Muscle layer of colon (tissue), 2 donors: ENCODE results near the gene NR6A1.

ENCODE experiments used
- H3K27ac ChIP-seq: one replicate; pipeline ENCODE4 v1.7.0; 2013; ENCODE audit warnings: low read depth, mild to moderate bottlenecking, low read length, moderate library complexity
- H3K27me3 ChIP-seq, 2 donors: one replicate each; pipeline ENCODE4 v1.7.0; 2013; ENCODE audit warnings: low read length in 2 of 2, mild to moderate bottlenecking in 2 of 2; ENCODE audit not compliant: insufficient read depth in 2 of 2, control insufficient read depth in 1 of 2
- H3K36me3 ChIP-seq: one replicate; pipeline ENCODE4 v1.7.0; 2013; ENCODE audit warnings: mild to moderate bottlenecking, low read length; ENCODE audit not compliant: insufficient read depth
- H3K4me1 ChIP-seq: one replicate; pipeline ENCODE4 v1.7.0; 2013; ENCODE audit warnings: mild to moderate bottlenecking, low read length; ENCODE audit not compliant: insufficient read depth
- H3K4me3 ChIP-seq, 2 donors: one replicate each; pipeline ENCODE4 v1.7.0; 2013; ENCODE audit warnings: low read length in 2 of 2, low read depth in 1 of 2, mild to moderate bottlenecking in 1 of 2, moderate library complexity in 1 of 2
- H3K9ac ChIP-seq: one replicate; pipeline ENCODE4 v1.7.0; 2013; ENCODE audit warnings: low read length
- H3K9me3 ChIP-seq: one replicate; pipeline ENCODE4 v1.7.0; 2013; ENCODE audit warnings: mild to moderate bottlenecking, low read length
- donor health status: abdominal sarcoma.
- donor health status: Adenocarcinoma of cecum.

Gene NR6A1

GRCh38 chr9:124808246-124808956 lies 37.3 kb upstream of the NR6A1 start:
- H3K27me3 ChIP-seq = no peaks in the 10 kb centered on the region
- no peak overlapping the region for H3K4me3 ChIP-seq
- H3K36me3 ChIP-seq = no peaks in the 10 kb centered on the region
- H3K9me3 ChIP-seq = no peaks in the 10 kb centered on the region
- no peak overlapping the region for H3K27ac ChIP-seq
- peaks cover 30% of the 10 kb centered on the region for H3K4me1 ChIP-seq
- no peak overlapping the region for H3K9ac ChIP-seq

DNA sequence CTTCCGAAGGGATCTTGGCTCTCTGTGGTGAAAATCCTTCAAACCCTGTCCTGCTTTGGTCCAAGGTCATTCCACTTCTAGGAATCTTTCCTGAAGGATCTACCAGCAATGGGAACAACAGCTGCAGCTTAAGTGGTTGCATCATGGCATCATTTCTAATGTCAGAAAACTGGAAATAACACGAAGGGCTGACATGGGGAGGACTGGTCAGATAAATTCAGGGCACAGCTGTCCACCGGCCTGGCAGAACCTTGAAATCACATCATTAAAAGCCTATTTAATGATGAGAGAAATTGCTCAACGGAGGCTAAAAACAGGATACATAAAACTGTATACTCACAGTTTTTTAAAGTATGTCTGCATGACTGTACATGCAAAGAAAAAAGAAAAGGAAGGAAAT lies 34.1 kb upstream of the NR6A1 start:
- Histone ChIP-seq H3K4me1 (peaks cover 3% of the 10 kb centered on the region), H3K27me3 (no peaks in the 10 kb centered on the region), H3K9me3 (no peaks in the 10 kb centered on the region), H3K9ac (no peak overlapping the region), H3K36me3 (peaks cover 13% of the 10 kb centered on the region), H3K4me3 (no peak overlapping the region), H3K27ac (no peak overlapping the region)

DNA sequence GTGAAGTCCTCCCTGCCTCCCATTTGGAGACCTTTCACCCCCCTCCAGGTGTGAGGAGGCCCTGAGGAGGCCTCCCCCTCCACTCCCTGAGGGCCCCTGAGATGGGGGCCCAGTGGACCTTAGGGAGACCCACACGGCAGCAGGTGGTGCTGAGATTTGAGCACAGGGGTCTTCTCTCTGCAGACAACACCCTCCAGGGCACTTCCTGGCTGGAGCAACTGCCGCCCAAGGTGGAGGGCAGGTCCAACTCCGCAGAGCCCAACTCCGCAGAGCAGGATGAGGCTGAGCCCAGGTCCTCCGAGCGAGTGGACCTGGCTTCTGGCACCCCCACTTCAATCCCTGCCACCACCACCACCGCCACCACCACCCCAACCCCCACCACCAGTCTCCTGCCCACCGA lies 32.8 kb upstream of the NR6A1 start:
- H3K9ac ChIP-seq = no peak overlapping the region
- no peaks in the 10 kb centered on the region for H3K9me3 ChIP-seq
- no peak overlapping the region for H3K4me3 ChIP-seq
- H3K27me3 ChIP-seq = no peaks in the 10 kb centered on the region
- peaks cover 7% of the 10 kb centered on the region for H3K4me1 ChIP-seq
- H3K36me3 ChIP-seq = peaks cover 18% of the 10 kb centered on the region
- no peak overlapping the region for H3K27ac ChIP-seq

DNA sequence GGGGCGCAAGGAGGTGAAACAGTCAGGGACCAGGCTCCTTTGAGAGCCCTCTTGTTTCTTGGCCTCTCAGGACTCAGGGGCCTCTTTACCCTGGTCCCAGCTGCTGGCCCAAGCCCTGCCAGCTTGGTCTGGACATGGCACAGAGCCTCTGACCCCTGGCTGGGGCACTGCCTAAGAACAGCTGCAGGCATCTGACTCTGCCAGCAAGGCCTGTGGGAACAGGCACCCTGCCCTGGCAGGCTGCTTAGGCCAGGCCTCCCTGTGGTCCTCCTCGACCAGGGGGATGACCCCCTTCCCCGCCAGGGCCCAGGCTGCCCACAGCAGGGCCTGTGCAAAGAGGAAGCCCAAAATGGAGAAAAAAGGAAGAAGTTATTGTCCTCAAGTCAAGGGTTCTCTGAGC lies 31.3 kb upstream of the NR6A1 start:
- H3K27ac ChIP-seq = no peak overlapping the region
- H3K4me1 ChIP-seq = peaks cover 15% of the 10 kb centered on the region
- H3K4me3 ChIP-seq = no peak overlapping the region
- peaks cover 18% of the 10 kb centered on the region for H3K36me3 ChIP-seq
- H3K9me3 ChIP-seq = no peaks in the 10 kb centered on the region
- no peak overlapping the region for H3K9ac ChIP-seq
- H3K27me3 ChIP-seq = no peaks in the 10 kb centered on the region

DNA sequence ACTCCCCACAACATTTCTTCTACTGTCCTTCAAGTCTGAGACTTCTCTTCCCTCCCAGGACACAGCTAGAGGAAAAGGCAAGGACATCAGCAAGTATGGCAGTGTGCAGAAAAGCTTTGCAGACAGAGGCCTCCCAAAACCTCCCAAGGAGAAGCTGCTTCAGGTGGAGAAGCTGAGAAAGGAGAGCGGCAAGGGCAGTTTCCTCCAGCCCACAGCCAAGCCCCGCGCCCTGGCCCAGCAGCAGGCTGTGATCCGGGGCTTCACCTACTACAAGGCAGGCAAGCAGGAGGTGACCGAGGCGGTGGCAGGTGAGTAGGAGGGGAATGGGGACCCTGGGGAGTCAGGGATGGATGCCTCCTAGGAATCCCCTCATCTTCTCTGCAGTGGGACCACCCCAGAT lies 30.2 kb upstream of the NR6A1 start:
- no peak overlapping the region for H3K4me3 ChIP-seq
- H3K4me1 ChIP-seq = peaks cover 25% of the 10 kb centered on the region
- no peak overlapping the region for H3K27ac ChIP-seq
- H3K27me3 ChIP-seq = no peaks in the 10 kb centered on the region
- H3K9ac ChIP-seq = no peak overlapping the region
- peaks cover 18% of the 10 kb centered on the region for H3K36me3 ChIP-seq
- H3K9me3 ChIP-seq = no peaks in the 10 kb centered on the region

- Histone ChIP-seq H3K4me3 (no peak overlapping the region), H3K27me3 (no peaks in the 10 kb centered on the region), H3K9me3 (no peaks in the 10 kb centered on the region), H3K36me3 (peaks cover 18% of the 10 kb centered on the region), H3K9ac (no peak overlapping the region), H3K4me1 (peaks cover 33% of the 10 kb centered on the region), H3K27ac (no peak overlapping the region)
Observed at GRCh38 chr9:124800306-124801259, 29.5 kb upstream of the NR6A1 start.

DNA sequence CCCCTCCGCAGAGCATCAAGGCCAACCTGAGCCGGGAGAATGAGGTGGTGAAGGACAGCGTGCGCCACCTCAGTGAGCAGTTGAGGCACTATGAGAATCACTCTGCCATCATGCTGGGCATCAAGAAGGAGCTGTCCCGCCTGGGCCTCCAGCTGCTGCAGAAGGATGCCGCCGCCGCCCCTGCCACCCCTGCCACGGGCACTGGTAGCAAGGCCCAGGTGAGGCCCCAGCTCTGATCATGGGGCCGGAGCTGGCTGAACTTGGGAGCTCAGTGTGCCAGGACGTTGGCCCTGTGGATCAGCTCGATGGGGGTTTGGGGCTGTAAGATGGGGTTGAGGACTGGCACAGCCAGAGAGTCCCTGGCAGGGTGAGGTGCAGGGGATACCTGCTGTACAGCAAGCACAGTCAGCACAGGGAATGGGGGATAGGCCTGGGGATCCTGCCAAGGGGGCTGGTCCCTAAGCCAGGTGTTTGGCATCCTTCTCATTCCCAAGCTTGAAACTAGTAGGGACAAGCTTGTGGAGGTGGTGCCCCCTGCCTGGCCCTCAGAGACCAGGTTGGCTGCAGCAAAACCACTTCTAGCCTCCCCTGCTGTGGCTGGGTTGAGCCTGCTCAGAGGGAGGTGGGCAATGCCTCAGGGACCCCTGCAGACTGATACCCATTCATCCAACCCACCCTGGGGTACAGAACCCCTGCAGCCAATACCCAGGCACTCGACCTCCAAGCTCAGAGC lies 28.3 kb upstream of the NR6A1 start:
- H3K27me3 ChIP-seq = no peaks in the 10 kb centered on the region
- no peaks in the 10 kb centered on the region for H3K9me3 ChIP-seq
- H3K9ac ChIP-seq = no peak overlapping the region
- peaks cover 33% of the 10 kb centered on the region for H3K4me1 ChIP-seq
- no peak overlapping the region for H3K4me3 ChIP-seq
- H3K36me3 ChIP-seq = peaks cover 18% of the 10 kb centered on the region
- no peak overlapping the region for H3K27ac ChIP-seq

DNA sequence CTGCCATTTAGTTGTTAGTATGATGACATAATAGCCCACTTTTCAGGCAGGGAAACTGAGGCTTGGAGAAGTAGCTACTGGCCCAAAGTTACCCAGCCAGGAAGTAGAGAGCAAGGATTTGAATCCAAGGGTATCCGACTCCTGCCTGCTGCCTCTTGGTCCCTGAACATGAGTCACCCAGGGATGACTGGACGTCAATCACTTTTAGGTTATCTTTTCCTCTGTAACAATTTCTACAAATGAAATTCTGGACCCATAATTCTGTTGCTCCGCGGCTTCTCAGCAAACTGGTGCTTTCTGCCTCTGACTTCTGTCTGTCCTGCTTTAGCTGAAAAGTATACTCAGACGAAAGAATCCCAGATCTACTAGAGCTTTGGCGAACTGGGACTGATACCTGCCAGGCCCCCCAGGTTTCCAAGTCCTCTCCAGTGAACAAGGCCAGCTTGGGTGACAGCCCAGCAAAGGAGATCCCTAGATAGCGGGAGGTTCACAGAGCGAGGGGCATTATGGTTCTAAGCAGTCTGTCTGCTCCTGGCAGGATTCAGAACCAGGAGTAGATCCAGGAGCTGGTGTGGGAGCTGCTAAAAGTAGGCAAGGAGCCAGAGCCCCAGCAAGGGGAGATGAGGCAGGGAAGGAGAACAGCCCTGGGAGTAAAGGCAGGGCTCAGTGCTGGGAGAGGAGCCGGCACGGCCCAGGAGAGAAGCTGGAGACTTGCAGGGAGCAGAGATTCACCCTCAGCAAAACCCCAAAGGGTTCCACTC lies 26.4 kb upstream of the NR6A1 start:
- Histone ChIP-seq H3K4me1 (peaks cover 33% of the 10 kb centered on the region), H3K27me3 (no peaks in the 10 kb centered on the region), H3K4me3 (no peak overlapping the region), H3K27ac (peak overlapping the region; percentile 50), H3K36me3 (peaks cover 18% of the 10 kb centered on the region), H3K9me3 (no peaks in the 10 kb centered on the region), H3K9ac (peak overlapping the region; percentile 34)

- H3K9me3 ChIP-seq = no peaks in the 10 kb centered on the region
- peaks cover 33% of the 10 kb centered on the region for H3K4me1 ChIP-seq
- no peak overlapping the region for H3K4me3 ChIP-seq
- H3K36me3 ChIP-seq = peaks cover 13% of the 10 kb centered on the region
- no peaks in the 10 kb centered on the region for H3K27me3 ChIP-seq
- no peak overlapping the region for H3K27ac ChIP-seq
- no peak overlapping the region for H3K9ac ChIP-seq
Observed at GRCh38 chr9:124795881-124796431, 24.8 kb upstream of the NR6A1 start.

- peaks cover 28% of the 10 kb centered on the region for H3K4me1 ChIP-seq
Observed at GRCh38 chr9:124794902-124795491, 23.9 kb upstream of the NR6A1 start.

More at GRCh38 chr9:124794902-124795491, 23.9 kb upstream of the NR6A1 start:
- no peak overlapping the region for H3K4me3 ChIP-seq
- H3K36me3 ChIP-seq = peaks cover 13% of the 10 kb centered on the region
- H3K9ac ChIP-seq = no peak overlapping the region
- H3K27ac ChIP-seq = no peak overlapping the region
- H3K27me3 ChIP-seq = no peaks in the 10 kb centered on the region
- no peaks in the 10 kb centered on the region for H3K9me3 ChIP-seq
